HepG2 (cell line): Measurements from ENCODE around the gene ANKRD37. TPM values are rescaled to one million over a fixed set of nuclear protein-coding genes. Genes with fewer than 3 reads are reported as not detected.
"Not testable (repeated sequence)": the region's sequence is repeated elsewhere in the genome, so short reads cannot be mapped to it uniquely, and the experiment has no call there.

Experiments
- ATAC-seq: fragments of 200-7000 bp; cut with Tn5 transposase; 3 replicates; pipeline ENCODE4 v1.9.1; 2020; ENCODE audit warnings: mild to moderate bottlenecking, moderate library complexity
- BruUV-seq: library from RNA; stranded (reverse); fragments of 400-500 nt; replicated peaks from 2 replicates; lab custom pipeline; 2021; lab: Mats Ljungman, UMichigan
- CTCF ChIA-PET: fragments of 300-600 bp; formaldehyde crosslinking; extraction: SDS; loops from one replicate; lab custom pipeline; 2021; ENCODE audit warnings: low total read pairs, inconsistent platforms, low intra/inter-chr PET ratio; lab: Yijun Ruan, JAX
- POLR2A ChIA-PET: fragments of 350-600 bp; sonication (Branson Sonifier 250); formaldehyde crosslinking; loops from one replicate; lab custom pipeline; 2020; ENCODE audit warnings: antibody characterized with exemption, inconsistent platforms; lab: Yijun Ruan, JAX
- DNase-seq: peaks from one replicate; pipeline ENCODE4 v3.0.0-alpha.2; 2015; ENCODE audit warnings: low spot score
- FAIRE-seq: peaks from 3 replicates; lab custom pipeline; 2011; peaks lifted over from hg19 to GRCh38; lab: Jason Lieb, UNC
- H2AFZ ChIP-seq: one replicate; pipeline ENCODE4 v1.6.1; 2011; ENCODE audit warnings: low read length, inconsistent platforms
- H3K27ac ChIP-seq: fragments of 300-600 bp; 3 replicates; pipeline ENCODE4 v1.8.0; 2011; ENCODE audit warnings: mixed run types, mild to moderate bottlenecking, mixed read lengths, low read length, inconsistent platforms; ENCODE audit not compliant: insufficient read depth; ENCODE audit errors: extremely low read length
- H3K27me3 ChIP-seq, 2 experiments: fragments of 200-600 bp in 1 of 2; 2 replicates in 1 of 2; 3 replicates in 1 of 2; pipeline versions ENCODE4 v1.6.0 to v1.8.0; 2011; ENCODE audit warnings: low read length in 2 of 2, mild to moderate bottlenecking in 2 of 2, moderate library complexity in 2 of 2, inconsistent platforms in 1 of 2; ENCODE audit not compliant: insufficient read depth in 2 of 2, control insufficient read depth in 1 of 2
- H3K36me3 ChIP-seq, 2 experiments: fragments of 200-600 bp in 1 of 2; replicated peaks in 1 of 2; 2 replicates in 1 of 2; 3 replicates in 1 of 2; pipeline versions ENCODE4 v1.5.1 to v1.8.0; 2011; ENCODE audit warnings: low read length in 2 of 2, inconsistent platforms in 1 of 2; ENCODE audit not compliant: insufficient read depth in 2 of 2, control insufficient read depth in 1 of 2
- H3K4me1 ChIP-seq: 2 replicates; pipeline ENCODE4 v1.5.1; 2012; ENCODE audit warnings: low read length, inconsistent platforms; ENCODE audit not compliant: insufficient read depth
- H3K4me2 ChIP-seq: 2 replicates; pipeline ENCODE4 v1.6.0; 2011; ENCODE audit warnings: low read depth, low read length, inconsistent platforms
- H3K4me3 ChIP-seq, 3 experiments: fragments of 200-600 bp in 1 of 3; sonication (generic), shearing (Covaris generic) in 1 of 3; replicated peaks in 1 of 3; 2 replicates each; pipeline ENCODE4 v1.5.1; 2011 to 2016; ENCODE audit warnings: low read length in 3 of 3, inconsistent platforms in 2 of 3, low read depth in 2 of 3, mild to moderate bottlenecking in 2 of 3, control low read depth in 1 of 3, mixed read lengths in 1 of 3; ENCODE audit not compliant: insufficient read depth in 1 of 3
- H3K79me2 ChIP-seq: one replicate; pipeline ENCODE4 v1.6.1; 2011; ENCODE audit warnings: low read length, inconsistent platforms; ENCODE audit not compliant: insufficient read depth
- H3K9ac ChIP-seq: 2 replicates; pipeline ENCODE4 v1.6.0; 2011; ENCODE audit warnings: mild to moderate bottlenecking, low read depth, low read length, inconsistent platforms; ENCODE audit not compliant: insufficient read depth
- H3K9me3 ChIP-seq: 2 replicates; pipeline ENCODE4 v1.5.1; 2012; ENCODE audit warnings: mild to moderate bottlenecking, low read length
- H4K20me1 ChIP-seq: 2 replicates; pipeline ENCODE4 v1.6.0; 2011; ENCODE audit warnings: inconsistent platforms, mild to moderate bottlenecking, low read length, moderate library complexity; ENCODE audit not compliant: insufficient read depth
- ARID5B ChIP-seq: IDR thresholded peaks from 2 replicates; pipeline ENCODE4 v1.4.0; 2020; ENCODE audit warnings: mild to moderate bottlenecking, missing genetic modification reagents
- HNRNPUL1 ChIP-seq: fragments of 200-400 bp; formaldehyde crosslinking; IDR thresholded peaks from 2 replicates; pipeline ENCODE4 v1.6.1; 2017; ENCODE audit warnings: low read depth, mild to moderate bottlenecking, low read length, moderate library complexity
- IRF1 ChIP-seq: sonication (generic); formaldehyde crosslinking; IDR thresholded peaks from 2 replicates; pipeline ENCODE4 v1.4.0; 2020; ENCODE audit warnings: low read depth, mild to moderate bottlenecking, missing genetic modification reagents
- ISL2 ChIP-seq: sonication (generic); formaldehyde crosslinking; IDR thresholded peaks from 2 replicates; pipeline ENCODE4 v1.5.0; 2020; ENCODE audit warnings: missing genetic modification reagents
- PHF8 ChIP-seq: sonication (generic); formaldehyde crosslinking; IDR thresholded peaks from 2 replicates; pipeline ENCODE4 v1.5.0; 2020; ENCODE audit warnings: missing genetic modification reagents
- TEAD2 ChIP-seq: sonication (generic); formaldehyde crosslinking; IDR thresholded peaks from 2 replicates; pipeline ENCODE4 v1.9.0; 2021; ENCODE audit warnings: missing genetic modification reagents
- THAP8 ChIP-seq: sonication (generic); formaldehyde crosslinking; IDR thresholded peaks from 2 replicates; pipeline ENCODE4 v1.5.1; 2020; ENCODE audit warnings: missing genetic modification reagents, mild to moderate bottlenecking, borderline replicate concordance
- TOPORS ChIP-seq: sonication (generic); formaldehyde crosslinking; IDR thresholded peaks from 2 replicates; pipeline ENCODE4 v1.8.0; 2023; ENCODE audit warnings: mild to moderate bottlenecking, missing genetic modification reagents
- ZNF292 ChIP-seq: sonication (generic); formaldehyde crosslinking; IDR thresholded peaks from 2 replicates; pipeline ENCODE4 v1.8.1; 2022; ENCODE audit warnings: mild to moderate bottlenecking, low read depth, missing genetic modification reagents, borderline replicate concordance
- ZNF607 ChIP-seq: sonication (generic); formaldehyde crosslinking; IDR thresholded peaks from 2 replicates; pipeline ENCODE4 v1.5.1; 2020; ENCODE audit warnings: missing genetic modification reagents, mild to moderate bottlenecking, borderline replicate concordance
- ZNF782 ChIP-seq: sonication (generic); formaldehyde crosslinking; IDR thresholded peaks from 2 replicates; pipeline ENCODE4 v1.4.0; 2020; ENCODE audit warnings: missing genetic modification reagents, mild to moderate bottlenecking, borderline replicate concordance
- ZNF891 ChIP-seq: sonication (generic); formaldehyde crosslinking; IDR thresholded peaks from 2 replicates; pipeline ENCODE4 v1.5.0; 2020; ENCODE audit warnings: mild to moderate bottlenecking, missing genetic modification reagents
- ZSCAN25 ChIP-seq: sonication (generic); formaldehyde crosslinking; IDR thresholded peaks from 2 replicates; pipeline ENCODE4 v1.8.0; 2022; ENCODE audit warnings: mild to moderate bottlenecking, missing genetic modification reagents
- WGBS: methylation state at CpG from one replicate; pipeline ENCODE4 v1.1.6; 2017; ENCODE audit warnings: low lambda C conversion rate; 5-methylcytosine and 5-hydroxymethylcytosine counted together
- in situ Hi-C: cut with HindIII; loops from 2 replicates; pipeline ENCODE4 v1.10.0; 2017; ENCODE audit warnings: low pct_unique_long_range_greater_than_20kb; ENCODE audit not compliant: extremely low pct_ligation_motif_present
- intact Hi-C: fragments of 100-400 bp; cut with micrococcal nuclease; formaldehyde crosslinking; loops from one replicate; pipeline ENCODE4 v1.10.0; 2022; ENCODE audit not compliant: unreplicated experiment
- polyA plus RNA-seq, 8 experiments: library from polyadenylated mRNA; depleted of rRNA in 3 of 8; stranded (reverse) in 7 of 8; unstranded in 1 of 8; fragments of >200 nt; fragmentation: Illumina TruSeq in 4 of 8; extraction: Trizol in 4 of 8; gene quantifications; 2 replicates each; pipeline versions ENCODE4 v1.2.1 to v1.2.3, GENCODE V29; 2011 to 2016; ENCODE audit warnings: low read depth in 4 of 8, missing spikeins in 1 of 8, mixed read lengths in 1 of 8; ENCODE audit not compliant: insufficient read depth in 1 of 8
- total RNA-seq, 5 experiments: library from RNA; depleted of rRNA; stranded (reverse); fragments of >200 nt; fragmentation: Illumina TruSeq; extraction: Trizol; gene quantifications; 2 replicates each; pipeline ENCODE4 v1.2.3, GENCODE V29; 2016; ENCODE audit warnings: low read depth in 1 of 5

ANKRD37 gene
- total and polyA plus RNA-seq, 2 of the 13 experiments (the other 11 are each of a cell fraction or from before 2014, with no cell fraction given) = 2.2 to 51.4 TPM

- no peak for TF ChIP-seq IRF1
- no peak for TF ChIP-seq TOPORS (CRISPR knock-in tag)
- TF ChIP-seq HNRNPUL1 = no peak
- no peak for TF ChIP-seq PHF8
Measured at GRCh38 chr4:185361872-185362271, 34.8 kb upstream of the ANKRD37 start (continued).

GRCh38 chr4:185362570-185362969 is 34.1 kb upstream of the ANKRD37 start:
- H3K36me3 ChIP-seq = peaks cover 7 to 18% of the 10 kb centered on the region in 2 experiments; a peak in 4 of 5 replicates
- intact Hi-C loops, CTCF ChIA-PET, H3K27ac ChIP-seq, H3K9ac ChIP-seq, H3K27me3 ChIP-seq, H3K79me2 ChIP-seq, H3K4me2 ChIP-seq, in situ Hi-C loops, ATAC-seq, BruUV-seq, DNase-seq, H3K9me3 ChIP-seq, FAIRE-seq, H4K20me1 ChIP-seq, H3K4me3 ChIP-seq, H2AFZ ChIP-seq, POLR2A ChIA-PET: not testable (repeated sequence)
- 98% methylated on average over 6 of the region's 6 CpGs for WGBS
- H3K4me1 ChIP-seq = peaks cover 15% of the 10 kb centered on the region

- no peak for ATAC-seq
- TF ChIP-seq THAP8 (CRISPR knock-in tag) = no peak
- TF ChIP-seq ARID5B (CRISPR knock-in tag) = no peak
- TF ChIP-seq ZNF891 (CRISPR knock-in tag) = no peak
- no peak for TF ChIP-seq ZSCAN25
- no peak for TF ChIP-seq TEAD2 (CRISPR knock-in tag)
- no peak for TF ChIP-seq ISL2 (CRISPR knock-in tag)
- no peak for TF ChIP-seq ZNF607
- no peak for TF ChIP-seq ZNF782 (CRISPR knock-in tag)
- TF ChIP-seq ZNF292 (CRISPR knock-in tag) = no peak
Measured at GRCh38 chr4:185363251-185363650, 33.4 kb upstream of the ANKRD37 start.

More at GRCh38 chr4:185363251-185363650, 33.4 kb upstream of the ANKRD37 start:
- 94% methylated on average over 3 of the region's 3 CpGs for WGBS
- in situ Hi-C loops (no loop called here), intact Hi-C loops (no loop called here)
- POLR2A ChIA-PET = no interaction called here
- Histone ChIP-seq H3K4me2 (no peak overlapping the region), H3K9me3 (no peaks in the 10 kb centered on the region), H3K4me3 (no peak overlapping the region), H3K27me3 (no peaks in the 10 kb centered on the region), H3K9ac (no peak overlapping the region), H3K27ac (no peak overlapping the region), H4K20me1 (no peaks in the 10 kb centered on the region), H3K79me2 (no peaks in the 10 kb centered on the region), H3K36me3 (peaks cover 7 to 13% of the 10 kb centered on the region in 2 experiments; a peak in 4 of 5 replicates), H3K4me1 (peaks cover 15% of the 10 kb centered on the region), H2AFZ (no peak overlapping the region)
- DNase-seq (no peak), FAIRE-seq (no peak)
- no TSS peak for BruUV-seq
- CTCF ChIA-PET = no interaction called here
